GM23338 (cell line): ENCODE results near the gene R3HCC1L. TPM values are rescaled to one million over a fixed set of nuclear protein-coding genes. Genes with fewer than 3 reads are reported as not detected.

Experiments used
- ATAC-seq: fragments of 200-7000 bp; cut with Tn5 transposase; 3 replicates; pipeline ENCODE4 v1.9.1; 2020
- DNase-seq: peaks from one replicate; pipeline ENCODE4 v3.0.0-alpha.2; 2015; ENCODE audit warnings: low spot score
- H2AFZ ChIP-seq: fragments of 200-600 bp; sonication (generic); 2 replicates; pipeline ENCODE4 v1.8.0; 2016; ENCODE audit warnings: antibody characterized with exemption, mild to moderate bottlenecking, moderate library complexity
- H3F3A ChIP-seq: fragments of 200-600 bp; sonication (generic); replicated peaks from 2 replicates; pipeline ENCODE4 v1.8.0; 2017; ENCODE audit warnings: antibody characterized with exemption, mixed run types, low read depth
- H3K27ac ChIP-seq: fragments of 200-600 bp; sonication (generic); 2 replicates; pipeline ENCODE4 v1.6.1; 2016; ENCODE audit warnings: low read depth
- H3K27me3 ChIP-seq: fragments of 200-600 bp; sonication (generic); 2 replicates; pipeline ENCODE4 v1.8.0; 2016; ENCODE audit warnings: mild to moderate bottlenecking, mixed run types, moderate library complexity; ENCODE audit not compliant: insufficient read depth
- H3K36me3 ChIP-seq: fragments of 200-600 bp; sonication (generic); 2 replicates; pipeline ENCODE4 v1.8.0; 2016; ENCODE audit warnings: mild to moderate bottlenecking; ENCODE audit not compliant: insufficient read depth
- H3K4me1 ChIP-seq: fragments of 200-600 bp; sonication (generic); 2 replicates; pipeline ENCODE4 v1.8.0; 2016; ENCODE audit warnings: mild to moderate bottlenecking, moderate library complexity; ENCODE audit not compliant: insufficient read depth
- H3K4me2 ChIP-seq: fragments of 200-600 bp; sonication (generic); 2 replicates; pipeline ENCODE4 v1.7.1; 2017; ENCODE audit warnings: mixed run types
- H3K4me3 ChIP-seq: fragments of 200-600 bp; sonication (generic); 2 replicates; pipeline ENCODE4 v1.6.1; 2016; ENCODE audit warnings: mixed run types
- H3K79me2 ChIP-seq: fragments of 200-600 bp; sonication (generic); replicated peaks from 2 replicates; pipeline ENCODE4 v1.8.0; 2017; ENCODE audit warnings: mild to moderate bottlenecking; ENCODE audit not compliant: insufficient read depth
- H3K9me2 ChIP-seq: fragments of 200-600 bp; sonication (generic); 2 replicates; pipeline ENCODE4 v1.8.0; 2017; ENCODE audit not compliant: insufficient read depth
- H4K20me1 ChIP-seq: fragments of 200-600 bp; sonication (generic); replicated peaks from 2 replicates; pipeline ENCODE4 v1.8.0; 2017; ENCODE audit warnings: mild to moderate bottlenecking; ENCODE audit not compliant: insufficient read depth
- H3K27ac Mint-ChIP-seq: 2 replicates; pipeline ENCODE4 v1.8.0; 2020; ENCODE audit warnings: inconsistent platforms, mild to moderate bottlenecking, moderate library complexity, mixed read lengths
- H3K27me3 Mint-ChIP-seq: 3 replicates; pipeline ENCODE4 v1.8.0; 2022; ENCODE audit warnings: low read depth, mild to moderate bottlenecking, moderate library complexity, mixed read lengths, inconsistent platforms; ENCODE audit not compliant: insufficient read depth, poor library complexity
- H3K36me3 Mint-ChIP-seq: 3 replicates; pipeline ENCODE4 v1.8.0; 2021; ENCODE audit warnings: low read depth, mild to moderate bottlenecking, inconsistent platforms, moderate library complexity, mixed read lengths
- H3K4me1 Mint-ChIP-seq: 3 replicates; pipeline ENCODE4 v1.8.0; 2020; ENCODE audit warnings: mild to moderate bottlenecking, inconsistent platforms, mixed read lengths
- H3K4me3 Mint-ChIP-seq: 3 replicates; pipeline ENCODE4 v1.8.0; 2021; ENCODE audit warnings: moderate library complexity, mild to moderate bottlenecking, inconsistent platforms, mixed read lengths
- H3K9me3 Mint-ChIP-seq: 3 replicates; pipeline ENCODE4 v1.8.0; 2020; ENCODE audit warnings: moderate library complexity, mild to moderate bottlenecking, inconsistent platforms, mixed read lengths
- CREB1 ChIP-seq: fragments of 250-450 bp; sonication (Bioruptor Pico); IDR thresholded peaks from 2 replicates; pipeline ENCODE4 v1.5.0; 2020; ENCODE audit warnings: low read depth, mild to moderate bottlenecking, moderate library complexity
- EZH2 ChIP-seq: fragments of 200-600 bp; sonication (generic); IDR thresholded peaks from one replicate; pipeline ENCODE4 v1.8.0; 2017; ENCODE audit warnings: antibody characterized with exemption, mild to moderate bottlenecking, low read depth; ENCODE audit not compliant: unreplicated experiment
- JUNB ChIP-seq: IDR thresholded peaks from one replicate; pipeline ENCODE4 v1.6.1; 2016; ENCODE audit warnings: antibody characterized with exemption; ENCODE audit not compliant: unreplicated experiment
- NANOG ChIP-seq: IDR thresholded peaks from 2 replicates; pipeline ENCODE4 v1.6.1; 2016; ENCODE audit warnings: antibody characterized with exemption, borderline replicate concordance
- POLR2AphosphoS5 ChIP-seq: IDR thresholded peaks from 2 replicates; pipeline ENCODE4 v1.6.1; 2016; ENCODE audit warnings: antibody characterized with exemption, low read depth
- STAT1 ChIP-seq: IDR thresholded peaks from one replicate; pipeline ENCODE4 v1.6.1; 2016; ENCODE audit warnings: antibody characterized with exemption; ENCODE audit not compliant: unreplicated experiment
- ZNF114 ChIP-seq: fragments of 250-450 bp; sonication (Bioruptor Pico); IDR thresholded peaks from 2 replicates; pipeline ENCODE4 v1.5.0; 2020; ENCODE audit warnings: mild to moderate bottlenecking, moderate library complexity
- ZNF331 ChIP-seq: fragments of 250-450 bp; sonication (Bioruptor Pico); IDR thresholded peaks from 2 replicates; pipeline ENCODE4 v1.5.0; 2020; ENCODE audit warnings: low read depth, mild to moderate bottlenecking, moderate library complexity
- polyA plus RNA-seq: library from polyadenylated mRNA; unstranded; fragments of >200 nt; fragmentation: Nextera tagmentation; extraction: Ambion mirVana; gene quantifications from 2 replicates; pipeline ENCODE4 v1.2.1, GENCODE V29; 2016
- total RNA-seq: library from RNA; depleted of rRNA; stranded (reverse); fragments of >200 nt; shearing (Covaris generic); gene quantifications from 2 replicates; pipeline ENCODE4 v1.2.3, GENCODE V29; 2014
- TF ChIP-seq, protein P1 (sequence below), 2 experiments: fragments of 200-600 bp in 1 of 2; sonication (generic) in 1 of 2; conservative IDR thresholded peaks; 2 replicates each; pipeline versions ENCODE4 v1.5.1 to v1.6.1; 2016 to 2017; ENCODE audit warnings: antibody characterized with exemption in 2 of 2, low read depth in 2 of 2, mild to moderate bottlenecking in 2 of 2, moderate library complexity in 1 of 2
- TF ChIP-seq, protein P2 (sequence below): IDR thresholded peaks from 2 replicates; pipeline ENCODE4 v1.6.1; 2016; ENCODE audit warnings: antibody characterized with exemption
- TF ChIP-seq, protein P3 (sequence below): fragments of 250-450 bp; sonication (Bioruptor Pico); IDR thresholded peaks from 2 replicates; pipeline ENCODE4 v1.5.0; 2020; ENCODE audit warnings: mild to moderate bottlenecking, moderate library complexity

Gene R3HCC1L
- total and polyA plus RNA-seq, 2 experiments from 2014 or later = 9.3 to 15.8 TPM

DNA sequence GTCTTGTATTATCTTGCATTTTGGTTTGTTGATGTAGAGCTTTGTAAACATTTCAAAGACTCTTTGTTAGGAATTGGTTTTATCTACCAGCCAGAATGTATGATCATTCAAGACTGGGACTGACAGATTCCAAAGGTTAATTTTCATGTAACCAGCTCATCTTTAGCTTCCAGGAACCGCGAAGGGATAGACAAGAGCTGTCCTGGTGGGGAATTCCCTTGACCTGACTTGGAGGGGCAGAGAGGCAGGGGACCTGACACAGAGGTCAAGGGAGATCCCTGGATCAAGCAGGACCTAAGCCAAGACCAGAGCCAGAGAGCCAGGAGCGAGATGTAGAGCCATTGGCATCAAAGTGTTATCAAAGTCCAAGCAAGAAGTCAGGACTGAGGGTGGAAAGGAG lies 140.1 kb downstream of the R3HCC1L start (continued):
- TF ChIP-seq, protein P1, sequence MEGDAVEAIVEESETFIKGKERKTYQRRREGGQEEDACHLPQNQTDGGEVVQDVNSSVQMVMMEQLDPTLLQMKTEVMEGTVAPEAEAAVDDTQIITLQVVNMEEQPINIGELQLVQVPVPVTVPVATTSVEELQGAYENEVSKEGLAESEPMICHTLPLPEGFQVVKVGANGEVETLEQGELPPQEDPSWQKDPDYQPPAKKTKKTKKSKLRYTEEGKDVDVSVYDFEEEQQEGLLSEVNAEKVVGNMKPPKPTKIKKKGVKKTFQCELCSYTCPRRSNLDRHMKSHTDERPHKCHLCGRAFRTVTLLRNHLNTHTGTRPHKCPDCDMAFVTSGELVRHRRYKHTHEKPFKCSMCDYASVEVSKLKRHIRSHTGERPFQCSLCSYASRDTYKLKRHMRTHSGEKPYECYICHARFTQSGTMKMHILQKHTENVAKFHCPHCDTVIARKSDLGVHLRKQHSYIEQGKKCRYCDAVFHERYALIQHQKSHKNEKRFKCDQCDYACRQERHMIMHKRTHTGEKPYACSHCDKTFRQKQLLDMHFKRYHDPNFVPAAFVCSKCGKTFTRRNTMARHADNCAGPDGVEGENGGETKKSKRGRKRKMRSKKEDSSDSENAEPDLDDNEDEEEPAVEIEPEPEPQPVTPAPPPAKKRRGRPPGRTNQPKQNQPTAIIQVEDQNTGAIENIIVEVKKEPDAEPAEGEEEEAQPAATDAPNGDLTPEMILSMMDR (conservative IDR thresholded peaks at IDR 0.05; ENCODE audit: low read depth in 2 of 2) = no peak
- no peak for TF ChIP-seq ZNF331 (CRISPR knock-in tag)
- TF ChIP-seq CREB1 (CRISPR knock-in tag) = no peak

DNA sequence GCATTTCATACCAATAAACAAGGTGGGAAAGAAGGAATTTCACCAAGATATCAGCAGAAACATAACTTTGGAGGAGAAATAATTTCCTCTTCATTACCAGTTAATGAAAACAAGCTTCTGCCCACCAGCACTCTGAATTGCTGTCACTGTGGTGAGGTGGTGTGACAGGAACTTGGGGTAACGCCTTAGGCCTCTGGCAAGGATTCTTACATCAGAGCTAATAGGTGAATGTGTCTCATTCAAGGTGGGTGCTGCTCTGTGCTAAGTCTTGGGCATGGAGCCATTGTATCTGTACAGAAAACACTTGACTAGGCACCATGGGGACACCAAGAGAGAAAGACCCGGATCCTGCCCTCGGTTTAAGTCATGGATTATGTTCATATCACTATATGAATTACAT lies 141.9 kb downstream of the R3HCC1L start:
- H4K20me1 ChIP-seq = no peaks in the 10 kb centered on the region
- no peak overlapping the region for H3K4me2 ChIP-seq
- peaks cover 4% of the 10 kb centered on the region for H3K4me1 ChIP-seq
- H3K4me3 ChIP-seq = no peak overlapping the region
- H3K79me2 ChIP-seq = no peaks in the 10 kb centered on the region
- Mint-ChIP-seq H3K9me3 (0 out of 3 replicates have a peak, but pooled peaks cover 3% of the 10 kb centered on the region), H3K4me3 (no peak overlapping the region), H3K27ac (no peak overlapping the region), H3K4me1 (peaks cover 11% of the 10 kb centered on the region), H3K36me3 (no peaks in the 10 kb centered on the region), H3K27me3 (no peaks in the 10 kb centered on the region)
- H3K9me2 ChIP-seq = peaks cover 11% of the 10 kb centered on the region; the same call in 1 of the 2 replicates
- H2AFZ ChIP-seq = no peak overlapping the region
- no peak for DNase-seq
- H3F3A ChIP-seq = no peaks in the 10 kb centered on the region
- no peaks in the 10 kb centered on the region for H3K36me3 ChIP-seq
- H3K27ac ChIP-seq = no peak overlapping the region
- no peaks in the 10 kb centered on the region for H3K27me3 ChIP-seq
- no peak for ATAC-seq
- TF ChIP-seq JUNB = no peak
- TF ChIP-seq ZNF114 = no peak
- no peak for TF ChIP-seq ZNF331 (CRISPR knock-in tag)
- TF ChIP-seq, protein P1 (conservative IDR thresholded peaks at IDR 0.05; ENCODE audit: low read depth in 2 of 2) = no peak
- no peak for TF ChIP-seq NANOG
- TF ChIP-seq, protein P2, sequence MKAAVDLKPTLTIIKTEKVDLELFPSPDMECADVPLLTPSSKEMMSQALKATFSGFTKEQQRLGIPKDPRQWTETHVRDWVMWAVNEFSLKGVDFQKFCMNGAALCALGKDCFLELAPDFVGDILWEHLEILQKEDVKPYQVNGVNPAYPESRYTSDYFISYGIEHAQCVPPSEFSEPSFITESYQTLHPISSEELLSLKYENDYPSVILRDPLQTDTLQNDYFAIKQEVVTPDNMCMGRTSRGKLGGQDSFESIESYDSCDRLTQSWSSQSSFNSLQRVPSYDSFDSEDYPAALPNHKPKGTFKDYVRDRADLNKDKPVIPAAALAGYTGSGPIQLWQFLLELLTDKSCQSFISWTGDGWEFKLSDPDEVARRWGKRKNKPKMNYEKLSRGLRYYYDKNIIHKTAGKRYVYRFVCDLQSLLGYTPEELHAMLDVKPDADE = no peak
- no peak for TF ChIP-seq POLR2AphosphoS5
- no peak for TF ChIP-seq STAT1
- no peak for TF ChIP-seq EZH2
- TF ChIP-seq, protein P3, sequence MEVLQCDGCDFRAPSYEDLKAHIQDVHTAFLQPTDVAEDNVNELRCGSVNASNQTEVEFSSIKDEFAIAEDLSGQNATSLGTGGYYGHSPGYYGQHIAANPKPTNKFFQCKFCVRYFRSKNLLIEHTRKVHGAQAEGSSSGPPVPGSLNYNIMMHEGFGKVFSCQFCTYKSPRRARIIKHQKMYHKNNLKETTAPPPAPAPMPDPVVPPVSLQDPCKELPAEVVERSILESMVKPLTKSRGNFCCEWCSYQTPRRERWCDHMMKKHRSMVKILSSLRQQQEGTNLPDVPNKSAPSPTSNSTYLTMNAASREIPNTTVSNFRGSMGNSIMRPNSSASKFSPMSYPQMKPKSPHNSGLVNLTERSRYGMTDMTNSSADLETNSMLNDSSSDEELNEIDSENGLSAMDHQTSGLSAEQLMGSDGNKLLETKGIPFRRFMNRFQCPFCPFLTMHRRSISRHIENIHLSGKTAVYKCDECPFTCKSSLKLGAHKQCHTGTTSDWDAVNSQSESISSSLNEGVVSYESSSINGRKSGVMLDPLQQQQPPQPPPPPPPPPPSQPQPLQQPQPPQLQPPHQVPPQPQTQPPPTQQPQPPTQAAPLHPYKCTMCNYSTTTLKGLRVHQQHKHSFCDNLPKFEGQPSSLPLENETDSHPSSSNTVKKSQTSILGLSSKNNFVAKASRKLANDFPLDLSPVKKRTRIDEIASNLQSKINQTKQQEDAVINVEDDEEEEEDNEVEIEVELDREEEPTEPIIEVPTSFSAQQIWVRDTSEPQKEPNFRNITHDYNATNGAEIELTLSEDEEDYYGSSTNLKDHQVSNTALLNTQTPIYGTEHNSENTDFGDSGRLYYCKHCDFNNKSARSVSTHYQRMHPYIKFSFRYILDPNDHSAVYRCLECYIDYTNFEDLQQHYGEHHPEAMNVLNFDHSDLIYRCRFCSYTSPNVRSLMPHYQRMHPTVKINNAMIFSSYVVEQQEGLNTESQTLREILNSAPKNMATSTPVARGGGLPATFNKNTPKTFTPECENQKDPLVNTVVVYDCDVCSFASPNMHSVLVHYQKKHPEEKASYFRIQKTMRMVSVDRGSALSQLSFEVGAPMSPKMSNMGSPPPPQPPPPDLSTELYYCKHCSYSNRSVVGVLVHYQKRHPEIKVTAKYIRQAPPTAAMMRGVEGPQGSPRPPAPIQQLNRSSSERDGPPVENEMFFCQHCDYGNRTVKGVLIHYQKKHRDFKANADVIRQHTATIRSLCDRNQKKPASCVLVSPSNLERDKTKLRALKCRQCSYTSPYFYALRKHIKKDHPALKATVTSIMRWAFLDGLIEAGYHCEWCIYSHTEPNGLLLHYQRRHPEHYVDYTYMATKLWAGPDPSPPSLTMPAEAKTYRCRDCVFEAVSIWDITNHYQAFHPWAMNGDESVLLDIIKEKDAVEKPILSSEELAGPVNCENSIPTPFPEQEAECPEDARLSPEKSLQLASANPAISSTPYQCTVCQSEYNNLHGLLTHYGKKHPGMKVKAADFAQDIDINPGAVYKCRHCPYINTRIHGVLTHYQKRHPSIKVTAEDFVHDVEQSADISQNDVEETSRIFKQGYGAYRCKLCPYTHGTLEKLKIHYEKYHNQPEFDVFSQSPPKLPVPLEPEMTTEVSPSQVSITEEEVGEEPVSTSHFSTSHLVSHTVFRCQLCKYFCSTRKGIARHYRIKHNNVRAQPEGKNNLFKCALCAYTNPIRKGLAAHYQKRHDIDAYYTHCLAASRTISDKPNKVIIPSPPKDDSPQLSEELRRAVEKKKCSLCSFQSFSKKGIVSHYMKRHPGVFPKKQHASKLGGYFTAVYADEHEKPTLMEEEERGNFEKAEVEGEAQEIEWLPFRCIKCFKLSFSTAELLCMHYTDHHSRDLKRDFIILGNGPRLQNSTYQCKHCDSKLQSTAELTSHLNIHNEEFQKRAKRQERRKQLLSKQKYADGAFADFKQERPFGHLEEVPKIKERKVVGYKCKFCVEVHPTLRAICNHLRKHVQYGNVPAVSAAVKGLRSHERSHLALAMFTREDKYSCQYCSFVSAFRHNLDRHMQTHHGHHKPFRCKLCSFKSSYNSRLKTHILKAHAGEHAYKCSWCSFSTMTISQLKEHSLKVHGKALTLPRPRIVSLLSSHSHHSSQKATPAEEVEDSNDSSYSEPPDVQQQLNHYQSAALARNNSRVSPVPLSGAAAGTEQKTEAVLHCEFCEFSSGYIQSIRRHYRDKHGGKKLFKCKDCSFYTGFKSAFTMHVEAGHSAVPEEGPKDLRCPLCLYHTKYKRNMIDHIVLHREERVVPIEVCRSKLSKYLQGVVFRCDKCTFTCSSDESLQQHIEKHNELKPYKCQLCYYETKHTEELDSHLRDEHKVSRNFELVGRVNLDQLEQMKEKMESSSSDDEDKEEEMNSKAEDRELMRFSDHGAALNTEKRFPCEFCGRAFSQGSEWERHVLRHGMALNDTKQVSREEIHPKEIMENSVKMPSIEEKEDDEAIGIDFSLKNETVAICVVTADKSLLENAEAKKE = no peak
